Brain microvascular endothelial cell (primary cell): ENCODE data around the gene JCAD.
A peak's percentile ranks its signal among the peaks of the same experiment; 100 is the strongest.

Source experiments
- DNase-seq: peaks from one replicate; pipeline ENCODE4 v3.0.0-alpha.2; 2020
- H3K27ac ChIP-seq: fragments of 250-450 bp; sonication (Bioruptor Pico); 2 replicates; pipeline ENCODE4 v1.5.1; 2020; ENCODE audit warnings: mild to moderate bottlenecking, moderate library complexity
- H3K27me3 ChIP-seq: fragments of 250-450 bp; sonication (Bioruptor Pico); replicated peaks from 2 replicates; pipeline ENCODE4 v1.5.1; 2020; ENCODE audit warnings: mild to moderate bottlenecking
- H3K36me3 ChIP-seq: fragments of 250-450 bp; sonication (Bioruptor Pico); replicated peaks from 2 replicates; pipeline ENCODE4 v1.5.1; 2020; ENCODE audit warnings: mild to moderate bottlenecking
- H3K4me3 ChIP-seq: 2 replicates; pipeline ENCODE4 v1.5.1; 2011; ENCODE audit warnings: low read depth, mild to moderate bottlenecking, control low read depth, low read length, moderate library complexity
- CTCF ChIP-seq: IDR thresholded peaks from 2 replicates; pipeline ENCODE4 v1.5.1; 2011; ENCODE audit warnings: low read depth, mild to moderate bottlenecking, moderate library complexity, low read length, control low read depth, inconsistent platforms; ENCODE audit errors: missing control alignments
- in situ Hi-C: cut with HindIII; loops from 2 replicates; pipeline ENCODE4 v1.10.0; 2017; ENCODE audit warnings: low sequenced_read_pairs, low pct_ligation_motif_present

JCAD gene

GRCh38 chr10:30098629-30099028 is 39.2 kb upstream of the JCAD start:
- Histone ChIP-seq H3K4me3 (no peak overlapping the region), H3K27ac (no peak overlapping the region), H3K27me3 (no peaks in the 10 kb centered on the region), H3K36me3 (no peaks in the 10 kb centered on the region)
- no peak for TF ChIP-seq CTCF
- in situ Hi-C loops = no loop called here
- peak; percentile 59 for DNase-seq

- TF ChIP-seq CTCF = no peak
- H3K4me3 ChIP-seq = no peak overlapping the region
- in situ Hi-C loops = no loop called here
- DNase-seq = no peak
- H3K27me3 ChIP-seq = no peaks in the 10 kb centered on the region
- H3K36me3 ChIP-seq = no peaks in the 10 kb centered on the region
- no peak overlapping the region for H3K27ac ChIP-seq
Measured at GRCh38 chr10:30096564-30096963, 37.2 kb upstream of the JCAD start.

- H3K27ac ChIP-seq = no peak overlapping the region
- in situ Hi-C loops = no loop called here
- TF ChIP-seq CTCF = no peak
- H3K36me3 ChIP-seq = no peaks in the 10 kb centered on the region
- no peak overlapping the region for H3K4me3 ChIP-seq
- no peak for DNase-seq
- H3K27me3 ChIP-seq = no peaks in the 10 kb centered on the region
Measured at GRCh38 chr10:30095631-30096422, 36.4 kb upstream of the JCAD start.

- H3K36me3 ChIP-seq = no peaks in the 10 kb centered on the region
- TF ChIP-seq CTCF = no peak
- in situ Hi-C loops = no loop called here
- DNase-seq = no peak
- H3K27me3 ChIP-seq = no peaks in the 10 kb centered on the region
- H3K4me3 ChIP-seq = no peak overlapping the region
- H3K27ac ChIP-seq = no peak overlapping the region
Measured at GRCh38 chr10:30094601-30095000, 35.2 kb upstream of the JCAD start.

GRCh38 chr10:30093303-30093950 is 34.0 kb upstream of the JCAD start:
- in situ Hi-C loops = no loop called here
- Histone ChIP-seq H3K27me3 (no peaks in the 10 kb centered on the region), H3K4me3 (no peak overlapping the region), H3K36me3 (no peaks in the 10 kb centered on the region), H3K27ac (no peak overlapping the region)
- DNase-seq = no peak
- TF ChIP-seq CTCF = no peak
